Lower leg skin (tissue), 4 donors: Measurements from ENCODE around the gene ZKSCAN8. TPM values are rescaled to one million over a fixed set of nuclear protein-coding genes. Genes with fewer than 3 reads are reported as not detected.

ENCODE experiments used
- DNase-seq, 2 donors: peaks; one replicate each; pipeline ENCODE4 v3.0.0-alpha.2; 2019; ENCODE audit warnings: low spot score in 2 of 2
- H3K4me3 ChIP-seq: fragments of 200-600 bp; sonication (generic); 2 replicates; pipeline ENCODE4 v1.5.1; 2017; ENCODE audit warnings: mild to moderate bottlenecking, low read depth; ENCODE audit not compliant: poor library complexity, severe bottlenecking
- CTCF ChIP-seq, 3 donors: fragments of 450-650 bp; IDR thresholded peaks; one replicate each; pipeline ENCODE4 v1.5.1; 2016; ENCODE audit warnings: antibody characterized with exemption in 3 of 3, mild to moderate bottlenecking in 3 of 3, moderate library complexity in 2 of 3
- POLR2A ChIP-seq, 2 donors: fragments of 450-650 bp; IDR thresholded peaks; one replicate each; pipeline ENCODE4 v1.6.1; 2016 to 2017; ENCODE audit warnings: antibody characterized with exemption in 2 of 2, mild to moderate bottlenecking in 1 of 2, moderate library complexity in 1 of 2
- WGBS, 2 donors: methylation state at CpG; one replicate each; pipeline ENCODE4 v1.1.5; 2018; 5-methylcytosine and 5-hydroxymethylcytosine counted together
- intact Hi-C: fragments of 100-400 bp; cut with DNase I; formaldehyde crosslinking; loops from one replicate; pipeline ENCODE4 v1.15.0; 2023; ENCODE audit warnings: low total_unique reads
- total RNA-seq, 4 donors: library from RNA; depleted of rRNA; stranded (reverse); fragments of >200 nt; gene quantifications; one replicate each; pipeline ENCODE4 v1.1.0, GENCODE V29; 2016

The ZKSCAN8 gene
- total RNA-seq, 4 donors from 2014 or later: 10.5 to 16.5 (median 11.3) TPM

- no peak for DNase-seq
- WGBS, 2 donors: 79 to 100% methylated on average over 1 of the region's 1 CpG
- H3K4me3 ChIP-seq: no peak overlapping the region
- TF ChIP-seq POLR2A (IDR thresholded peaks at IDR 0.05) (no peak), CTCF (IDR thresholded peaks at IDR 0.05) (no peak)
- intact Hi-C loops: no loop called here
These were observed 3.5 kb downstream of the ZKSCAN8 start for GRCh38 chr6:28145231-28145630.

GRCh38 chr6:28152531-28152930 lies 10.8 kb downstream of the ZKSCAN8 start:
- 94 to 100% methylated on average over 2 of the region's 2 CpGs for WGBS, 2 donors
- no peak overlapping the region for H3K4me3 ChIP-seq
- TF ChIP-seq CTCF (IDR thresholded peaks at IDR 0.05): no peak
- no peak for TF ChIP-seq POLR2A (IDR thresholded peaks at IDR 0.05)
- intact Hi-C loops: no loop called here
- DNase-seq: no peak

GRCh38 chr6:28153546-28153945 lies 11.9 kb downstream of the ZKSCAN8 start:
- no peak overlapping the region for H3K4me3 ChIP-seq
- 95% methylated on average over 1 of the region's 1 CpG for WGBS, 2 donors
- intact Hi-C loops: no loop called here
- no peak for TF ChIP-seq POLR2A (IDR thresholded peaks at IDR 0.05)
- TF ChIP-seq CTCF (IDR thresholded peaks at IDR 0.05): no peak
- no peak for DNase-seq

- H3K4me3 ChIP-seq: no peak overlapping the region
- no peak for DNase-seq
- TF ChIP-seq CTCF (IDR thresholded peaks at IDR 0.05): no peak
- no peak for TF ChIP-seq POLR2A (IDR thresholded peaks at IDR 0.05)
- intact Hi-C loops: no loop called here
These were observed 12.7 kb downstream of the ZKSCAN8 start for GRCh38 chr6:28154357-28154756.

GRCh38 chr6:28158318-28158717 lies 16.6 kb downstream of the ZKSCAN8 start:
- no peak for TF ChIP-seq CTCF (IDR thresholded peaks at IDR 0.05)
- TF ChIP-seq POLR2A (IDR thresholded peaks at IDR 0.05): no peak
- no peak for DNase-seq
- H3K4me3 ChIP-seq: no peak overlapping the region
- 96% methylated on average over 3 of the region's 3 CpGs for WGBS, 2 donors
- intact Hi-C loops: no loop called here

- no peak for TF ChIP-seq CTCF (IDR thresholded peaks at IDR 0.05)
- TF ChIP-seq POLR2A (IDR thresholded peaks at IDR 0.05): no peak
- H3K4me3 ChIP-seq: no peak overlapping the region
- no peak for DNase-seq
- WGBS, 2 donors: 96 to 97% methylated on average over 4 of the region's 4 CpGs
- intact Hi-C loops: no loop called here
These were observed 17.4 kb downstream of the ZKSCAN8 start for GRCh38 chr6:28159029-28159607.
